Stomach (tissue), 9 donors: ENCODE results near the gene KPNA3. TPM values are rescaled to one million over a fixed set of nuclear protein-coding genes. Genes with fewer than 3 reads are reported as not detected.

ENCODE experiments used
- DNase-seq, 2 donors: peaks; one replicate each; pipeline versions ENCODE4 v3.0.0 to v3.0.0-alpha.2; 2013 to 2019
- H3K27ac ChIP-seq, 5 donors: fragments of 200-600 bp in 4 of 5; sonication (generic) in 4 of 5; one replicate each; pipeline ENCODE4 v1.5.1; 2013 to 2019; ENCODE audit warnings: mild to moderate bottlenecking in 1 of 5, moderate library complexity in 1 of 5
- H3K27me3 ChIP-seq, 3 donors: fragments of 200-600 bp; sonication (generic); one replicate each; pipeline ENCODE4 v1.5.1; 2017 to 2019; ENCODE audit warnings: mixed run types in 1 of 3
- H3K36me3 ChIP-seq, 4 donors: fragments of 200-600 bp; sonication (generic); 1 replicate in 3 of 4; 2 replicates in 1 of 4; pipeline ENCODE4 v1.5.1; 2016 to 2019
- H3K4me1 ChIP-seq, 4 donors: fragments of 200-600 bp; sonication (generic); one replicate each; pipeline ENCODE4 v1.5.1; 2016 to 2019
- H3K4me3 ChIP-seq, 4 donors: fragments of 200-600 bp; sonication (generic) in 3 of 4; one replicate each; pipeline ENCODE4 v1.5.1; 2016 to 2019; ENCODE audit warnings: mild to moderate bottlenecking in 1 of 4
- H3K9me3 ChIP-seq, 4 donors: fragments of 200-600 bp; sonication (generic); one replicate each; pipeline ENCODE4 v1.5.1; 2016 to 2019
- EP300 ChIP-seq: sonication (generic); formaldehyde crosslinking; IDR thresholded peaks from one replicate; pipeline ENCODE4 v1.6.1; 2017; ENCODE audit warnings: antibody characterized with exemption
- POLR2A ChIP-seq, 4 donors: fragments of 450-650 bp; IDR thresholded peaks; one replicate each; pipeline ENCODE4 v1.6.1; 2016; ENCODE audit warnings: antibody characterized with exemption in 4 of 4, control low read depth in 2 of 4, mild to moderate bottlenecking in 1 of 4, moderate library complexity in 1 of 4
- POLR2AphosphoS5 ChIP-seq, 3 donors: sonication (generic); formaldehyde crosslinking; IDR thresholded peaks; one replicate each; pipeline ENCODE4 v1.6.1; 2016; ENCODE audit warnings: antibody characterized with exemption in 3 of 3
- WGBS, 5 donors: extraction: QIAGEN DNeasy Blood & Tissue Kit in 3 of 5; methylation state at CpG; one replicate each; pipeline versions ENCODE4 v1.1.5 to v1.1.7; 2013 to 2018; 5-methylcytosine and 5-hydroxymethylcytosine counted together
- intact Hi-C: fragments of 100-400 bp; cut with DNase I; formaldehyde crosslinking; loops from one replicate; pipeline ENCODE4 v1.15.1; 2023; ENCODE audit warnings: low total_unique reads
- polyA plus RNA-seq, 3 donors: library from polyadenylated mRNA; stranded (reverse); fragments of 200-250 nt; gene quantifications; one replicate each; pipeline ENCODE4 v1.2.3, GENCODE V29; 2013
- total RNA-seq, 5 donors: library from RNA; depleted of rRNA; stranded (reverse); fragments of >200 nt; gene quantifications; one replicate each; pipeline versions ENCODE4 v1.1.0 to v1.2.3, GENCODE V29; 2014 to 2016
- TF ChIP-seq, protein P1 (sequence below), 7 experiments: fragments of 450-650 bp in 4 of 7; fragments of 200-600 bp in 3 of 7; sonication (generic) in 3 of 7; IDR thresholded peaks; one replicate each; pipeline ENCODE4 v1.5.1; 2016 to 2019; ENCODE audit warnings: antibody characterized with exemption in 7 of 7, control low read depth in 2 of 7, mild to moderate bottlenecking in 1 of 7
- donor health status: healthy with polysubstance abuse.
- donor health status: Bipolar disorder and iron deficiency.
- donor health status: healthy.

The KPNA3 gene
- total and polyA plus RNA-seq, 8 donors: 4.3 to 65.9 (median 14.9) TPM

DNA sequence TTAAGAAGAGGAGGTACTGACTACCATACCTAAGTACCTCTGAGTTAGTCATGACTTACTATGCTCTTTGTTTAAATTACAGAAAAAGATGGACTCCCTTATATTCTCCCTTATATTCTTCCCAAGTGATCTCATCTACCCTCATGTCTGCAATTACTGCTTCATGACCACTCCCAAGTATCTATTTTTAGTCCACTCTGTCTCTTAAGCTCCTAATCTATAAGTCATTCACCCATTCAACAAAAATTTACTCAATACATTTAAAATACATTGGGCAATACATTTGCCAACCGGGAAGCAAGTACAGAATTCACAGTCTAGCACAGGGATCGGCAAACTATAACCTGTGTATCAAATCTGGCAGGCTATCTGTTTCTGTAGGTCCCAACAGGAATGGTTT lies 42.6 kb downstream of the KPNA3 start:
- H3K9me3 ChIP-seq: no peaks in the 10 kb centered on the region
- WGBS, 5 donors: 84 to 93% (median 91%) methylated on average over 2 of the region's 2 CpGs
- TF ChIP-seq POLR2AphosphoS5 (IDR thresholded peaks at IDR 0.05): no peak
- TF ChIP-seq POLR2A (IDR thresholded peaks at IDR 0.05): no peak
- TF ChIP-seq, protein P1, sequence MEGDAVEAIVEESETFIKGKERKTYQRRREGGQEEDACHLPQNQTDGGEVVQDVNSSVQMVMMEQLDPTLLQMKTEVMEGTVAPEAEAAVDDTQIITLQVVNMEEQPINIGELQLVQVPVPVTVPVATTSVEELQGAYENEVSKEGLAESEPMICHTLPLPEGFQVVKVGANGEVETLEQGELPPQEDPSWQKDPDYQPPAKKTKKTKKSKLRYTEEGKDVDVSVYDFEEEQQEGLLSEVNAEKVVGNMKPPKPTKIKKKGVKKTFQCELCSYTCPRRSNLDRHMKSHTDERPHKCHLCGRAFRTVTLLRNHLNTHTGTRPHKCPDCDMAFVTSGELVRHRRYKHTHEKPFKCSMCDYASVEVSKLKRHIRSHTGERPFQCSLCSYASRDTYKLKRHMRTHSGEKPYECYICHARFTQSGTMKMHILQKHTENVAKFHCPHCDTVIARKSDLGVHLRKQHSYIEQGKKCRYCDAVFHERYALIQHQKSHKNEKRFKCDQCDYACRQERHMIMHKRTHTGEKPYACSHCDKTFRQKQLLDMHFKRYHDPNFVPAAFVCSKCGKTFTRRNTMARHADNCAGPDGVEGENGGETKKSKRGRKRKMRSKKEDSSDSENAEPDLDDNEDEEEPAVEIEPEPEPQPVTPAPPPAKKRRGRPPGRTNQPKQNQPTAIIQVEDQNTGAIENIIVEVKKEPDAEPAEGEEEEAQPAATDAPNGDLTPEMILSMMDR (IDR thresholded peaks at IDR 0.05): no peak
- TF ChIP-seq EP300: no peak
- no peak overlapping the region for H3K4me3 ChIP-seq
- DNase-seq: no peak
- intact Hi-C loops: no loop called here
- H3K27me3 ChIP-seq: no peaks in the 10 kb centered on the region
- H3K4me1 ChIP-seq: peaks cover 0 to 7% (median 3%) of the 10 kb centered on the region in 4 donors
- H3K27ac ChIP-seq: no peak overlapping the region
- H3K36me3 ChIP-seq: peaks cover 0 to 19% (median 13%) of the 10 kb centered on the region in 4 donors

GRCh38 chr13:49746111-49746510 lies 46.4 kb downstream of the KPNA3 start:
- peak; percentile 19 to 52 for DNase-seq
- Histone ChIP-seq H3K27ac (no peak overlapping the region), H3K36me3 (peaks cover 0 to 34% (median 26%) of the 10 kb centered on the region in 4 donors), H3K27me3 (no peaks in the 10 kb centered on the region), H3K4me1 (peaks cover 0 to 12% (median 0%) of the 10 kb centered on the region in 4 donors), H3K9me3 (no peaks in the 10 kb centered on the region), H3K4me3 (no peak overlapping the region)
- intact Hi-C loops: no loop called here
- TF ChIP-seq POLR2A (IDR thresholded peaks at IDR 0.05) (no peak), POLR2AphosphoS5 (IDR thresholded peaks at IDR 0.05) (peak in 1 of 3 donors; percentile 12)
- TF ChIP-seq, protein P1 (IDR thresholded peaks at IDR 0.05): no peak
- WGBS, 5 donors: 37 to 68% (median 54%) methylated on average over 5 of the region's 5 CpGs

GRCh38 chr13:49740870-49741269 lies 51.6 kb downstream of the KPNA3 start:
- peaks cover 0 to 31% (median 10%) of the 10 kb centered on the region in 4 donors for H3K4me1 ChIP-seq
- H3K9me3 ChIP-seq: no peaks in the 10 kb centered on the region
- no peak overlapping the region for H3K27ac ChIP-seq
- 76 to 85% (median 80%) methylated on average over 2 of the region's 2 CpGs for WGBS, 5 donors
- H3K36me3 ChIP-seq: peaks cover 0 to 34% (median 29%) of the 10 kb centered on the region in 4 donors
- intact Hi-C loops: no loop called here
- no peak for TF ChIP-seq POLR2AphosphoS5 (IDR thresholded peaks at IDR 0.05)
- TF ChIP-seq POLR2A (IDR thresholded peaks at IDR 0.05): no peak
- TF ChIP-seq, protein P1 (IDR thresholded peaks at IDR 0.05): no peak
- DNase-seq: no peak
- no peaks in the 10 kb centered on the region for H3K27me3 ChIP-seq
- no peak overlapping the region for H3K4me3 ChIP-seq

DNA sequence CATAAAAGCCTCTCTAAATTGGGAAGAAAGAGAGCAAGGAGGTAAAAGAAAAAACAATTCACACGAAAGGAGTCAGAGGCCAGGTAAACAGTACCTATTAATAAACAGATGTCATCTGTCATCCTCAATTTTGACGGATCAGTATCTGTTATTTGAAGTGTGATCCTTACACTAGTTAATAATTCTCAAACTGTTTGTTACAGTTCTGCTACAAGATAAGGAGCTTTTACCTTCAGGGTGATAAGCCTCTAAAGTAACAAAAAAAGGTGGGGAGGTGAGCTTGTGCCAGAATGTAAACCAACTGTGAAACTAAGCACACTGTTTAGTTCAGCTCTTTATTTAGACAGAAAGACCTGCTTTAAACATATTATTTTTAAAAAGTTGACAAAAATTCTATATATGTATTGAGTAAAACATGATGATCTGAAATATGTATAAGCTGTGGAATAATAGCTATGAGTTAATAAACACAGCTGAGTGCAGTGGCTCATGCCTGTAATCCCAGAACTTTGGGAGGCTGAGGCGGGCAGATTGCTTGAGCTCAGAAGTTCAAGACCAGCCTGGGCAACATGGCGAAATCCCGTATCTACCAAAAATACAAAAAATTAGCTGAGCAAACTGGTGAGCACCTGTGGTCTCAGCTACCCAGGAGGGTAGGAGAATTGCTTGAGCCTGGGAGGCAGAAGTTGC lies 52.8 kb downstream of the KPNA3 start:
- WGBS, 5 donors: 38 to 62% (median 58%) methylated on average over 5 of the region's 5 CpGs
- H3K27ac ChIP-seq: peak overlapping the region in 2 of 5 donors; percentile 16 to 36
- TF ChIP-seq EP300: no peak
- TF ChIP-seq POLR2A (IDR thresholded peaks at IDR 0.05): no peak
- TF ChIP-seq, protein P1 (IDR thresholded peaks at IDR 0.05): no peak
- TF ChIP-seq POLR2AphosphoS5 (IDR thresholded peaks at IDR 0.05): no peak

More for the DNA sequence above, 52.8 kb downstream of the KPNA3 start:
- intact Hi-C loops: no loop called here
- Histone ChIP-seq H3K9me3 (no peaks in the 10 kb centered on the region), H3K4me3 (no peak overlapping the region), H3K36me3 (peaks cover 0 to 22% (median 17%) of the 10 kb centered on the region in 4 donors), H3K4me1 (peaks cover 0 to 31% (median 10%) of the 10 kb centered on the region in 4 donors), H3K27me3 (no peaks in the 10 kb centered on the region)
- peak in 1 of 2 donors; percentile 32 for DNase-seq
